Neuron (in vitro differentiated cells): ENCODE results near the gene RSPH1.

ENCODE experiments used
- H2AFZ ChIP-seq: one replicate; pipeline ENCODE4 v1.6.1; 2013; ENCODE audit warnings: low read depth, mild to moderate bottlenecking, inconsistent platforms, low read length, moderate library complexity
- H3K27me3 ChIP-seq: one replicate; pipeline ENCODE4 v1.6.1; 2013; ENCODE audit warnings: low read length; ENCODE audit not compliant: insufficient read depth
- H3K36me3 ChIP-seq: one replicate; pipeline ENCODE4 v1.6.1; 2013; ENCODE audit warnings: low read length; ENCODE audit not compliant: insufficient read depth
- H3K4me1 ChIP-seq: one replicate; pipeline ENCODE4 v1.6.1; 2013; ENCODE audit warnings: low read length; ENCODE audit not compliant: insufficient read depth
- H3K4me3 ChIP-seq: 2 replicates; pipeline ENCODE4 v1.5.1; 2013; ENCODE audit warnings: mild to moderate bottlenecking, low read length, moderate library complexity
- H3K9me3 ChIP-seq: one replicate; pipeline ENCODE4 v1.6.1; 2013; ENCODE audit warnings: low read length

Gene RSPH1

GRCh38 chr21:42459546-42460215 is 36.3 kb downstream of the RSPH1 start:
- H3K4me3 ChIP-seq: no peak overlapping the region
- no peaks in the 10 kb centered on the region for H3K4me1 ChIP-seq

GRCh38 chr21:42459082-42459460 is 37.0 kb downstream of the RSPH1 start:
- Histone ChIP-seq H2AFZ (no peak overlapping the region), H3K27me3 (no peaks in the 10 kb centered on the region), H3K36me3 (no peaks in the 10 kb centered on the region), H3K4me3 (no peak overlapping the region), H3K4me1 (no peaks in the 10 kb centered on the region), H3K9me3 (no peaks in the 10 kb centered on the region)

More at GRCh38 chr21:42459546-42460215, 36.3 kb downstream of the RSPH1 start:
- Histone ChIP-seq H3K27me3 (no peaks in the 10 kb centered on the region), H3K36me3 (no peaks in the 10 kb centered on the region), H2AFZ (no peak overlapping the region), H3K9me3 (no peaks in the 10 kb centered on the region)

- no peaks in the 10 kb centered on the region for H3K9me3 ChIP-seq
- H3K4me3 ChIP-seq: no peak overlapping the region
- no peaks in the 10 kb centered on the region for H3K4me1 ChIP-seq
- no peaks in the 10 kb centered on the region for H3K27me3 ChIP-seq
- H3K36me3 ChIP-seq: no peaks in the 10 kb centered on the region
- H2AFZ ChIP-seq: no peak overlapping the region
These were observed 39.6 kb downstream of the RSPH1 start for GRCh38 chr21:42456457-42456856.

- Histone ChIP-seq H3K36me3 (no peaks in the 10 kb centered on the region), H3K4me3 (no peak overlapping the region), H3K9me3 (no peaks in the 10 kb centered on the region), H2AFZ (no peak overlapping the region), H3K27me3 (no peaks in the 10 kb centered on the region), H3K4me1 (no peaks in the 10 kb centered on the region)
These were observed 40.1 kb downstream of the RSPH1 start for GRCh38 chr21:42455754-42456440.

GRCh38 chr21:42455196-42455595 is 40.8 kb downstream of the RSPH1 start:
- no peaks in the 10 kb centered on the region for H3K4me1 ChIP-seq
- H3K36me3 ChIP-seq: no peaks in the 10 kb centered on the region
- no peaks in the 10 kb centered on the region for H3K27me3 ChIP-seq
- no peak overlapping the region for H2AFZ ChIP-seq
- no peak overlapping the region for H3K4me3 ChIP-seq
- H3K9me3 ChIP-seq: no peaks in the 10 kb centered on the region

- H3K36me3 ChIP-seq: no peaks in the 10 kb centered on the region
- H3K4me1 ChIP-seq: no peaks in the 10 kb centered on the region
- H3K9me3 ChIP-seq: no peaks in the 10 kb centered on the region
- no peaks in the 10 kb centered on the region for H3K27me3 ChIP-seq
- no peak overlapping the region for H3K4me3 ChIP-seq
- H2AFZ ChIP-seq: no peak overlapping the region
These were observed 41.2 kb downstream of the RSPH1 start for GRCh38 chr21:42454786-42455185.

GRCh38 chr21:42453986-42454570 is 41.9 kb downstream of the RSPH1 start:
- Histone ChIP-seq H3K9me3 (no peaks in the 10 kb centered on the region), H3K27me3 (no peaks in the 10 kb centered on the region), H3K4me3 (no peak overlapping the region), H2AFZ (no peak overlapping the region), H3K36me3 (no peaks in the 10 kb centered on the region), H3K4me1 (no peaks in the 10 kb centered on the region)

- Histone ChIP-seq H3K36me3 (no peaks in the 10 kb centered on the region), H3K9me3 (no peaks in the 10 kb centered on the region), H3K4me3 (no peak overlapping the region), H3K4me1 (no peaks in the 10 kb centered on the region), H2AFZ (no peak overlapping the region), H3K27me3 (no peaks in the 10 kb centered on the region)
These were observed 42.6 kb downstream of the RSPH1 start for GRCh38 chr21:42453224-42453985.

GRCh38 chr21:42452401-42453223 is 43.4 kb downstream of the RSPH1 start:
- Histone ChIP-seq H2AFZ (no peak overlapping the region), H3K36me3 (no peaks in the 10 kb centered on the region), H3K9me3 (no peaks in the 10 kb centered on the region), H3K4me3 (no peak overlapping the region), H3K27me3 (no peaks in the 10 kb centered on the region), H3K4me1 (no peaks in the 10 kb centered on the region)

GRCh38 chr21:42451941-42452340 is 44.1 kb downstream of the RSPH1 start:
- Histone ChIP-seq H3K4me1 (no peaks in the 10 kb centered on the region), H3K9me3 (no peaks in the 10 kb centered on the region), H3K4me3 (no peak overlapping the region), H2AFZ (no peak overlapping the region), H3K27me3 (no peaks in the 10 kb centered on the region), H3K36me3 (no peaks in the 10 kb centered on the region)

- no peaks in the 10 kb centered on the region for H3K4me1 ChIP-seq
- H3K27me3 ChIP-seq: no peaks in the 10 kb centered on the region
- H2AFZ ChIP-seq: no peak overlapping the region
- H3K36me3 ChIP-seq: no peaks in the 10 kb centered on the region
- no peaks in the 10 kb centered on the region for H3K9me3 ChIP-seq
- H3K4me3 ChIP-seq: no peak overlapping the region
These were observed 47.3 kb downstream of the RSPH1 start for GRCh38 chr21:42448686-42449085.

- Histone ChIP-seq H3K4me1 (no peaks in the 10 kb centered on the region), H2AFZ (no peak overlapping the region), H3K9me3 (no peaks in the 10 kb centered on the region), H3K4me3 (no peak overlapping the region), H3K27me3 (peaks cover 3% of the 10 kb centered on the region), H3K36me3 (no peaks in the 10 kb centered on the region)
These were observed 48.3 kb downstream of the RSPH1 start for GRCh38 chr21:42447732-42448131.
